Effector memory CD4-positive, alpha-beta T cell (primary cell): ENCODE data around the gene MRAP2.

Source experiments
- DNase-seq, 3 donors: peaks; one replicate each; pipeline ENCODE4 v3.0.0-alpha.2; 2020
- H3K27ac ChIP-seq: 2 replicates; pipeline ENCODE4 v1.7.0; 2013; ENCODE audit warnings: mild to moderate bottlenecking, low read length, moderate library complexity; ENCODE audit not compliant: insufficient read depth, poor library complexity, severe bottlenecking
- H3K27me3 ChIP-seq: replicated peaks from 2 replicates; pipeline ENCODE4 v1.7.0; 2013; ENCODE audit warnings: mild to moderate bottlenecking, low read length; ENCODE audit not compliant: insufficient read depth, control insufficient read depth, poor library complexity, severe bottlenecking
- H3K36me3 ChIP-seq: 2 replicates; pipeline ENCODE4 v1.7.0; 2013; ENCODE audit warnings: mild to moderate bottlenecking, low read length, moderate library complexity; ENCODE audit not compliant: control insufficient read depth, insufficient read depth
- H3K4me1 ChIP-seq: 2 replicates; pipeline ENCODE4 v1.7.0; 2013; ENCODE audit warnings: low read length, mild to moderate bottlenecking; ENCODE audit not compliant: control insufficient read depth, insufficient read depth, poor library complexity, severe bottlenecking
- H3K4me3 ChIP-seq: 2 replicates; pipeline ENCODE4 v1.7.0; 2013; ENCODE audit warnings: low read length, low read depth, mild to moderate bottlenecking; ENCODE audit not compliant: insufficient read depth, poor library complexity, severe bottlenecking
- H3K9me3 ChIP-seq: 2 replicates; pipeline ENCODE4 v1.7.0; 2013; ENCODE audit warnings: mild to moderate bottlenecking, low read length, moderate library complexity; ENCODE audit not compliant: control insufficient read depth
- total RNA-seq, 3 donors: gene quantifications; one replicate each; lab custom pipeline; 2026; lab: John Stamatoyannopoulos, UW

The MRAP2 gene, protein sequence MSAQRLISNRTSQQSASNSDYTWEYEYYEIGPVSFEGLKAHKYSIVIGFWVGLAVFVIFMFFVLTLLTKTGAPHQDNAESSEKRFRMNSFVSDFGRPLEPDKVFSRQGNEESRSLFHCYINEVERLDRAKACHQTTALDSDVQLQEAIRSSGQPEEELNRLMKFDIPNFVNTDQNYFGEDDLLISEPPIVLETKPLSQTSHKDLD
- 0 reads per million in 3 donors for total RNA-seq

DNA sequence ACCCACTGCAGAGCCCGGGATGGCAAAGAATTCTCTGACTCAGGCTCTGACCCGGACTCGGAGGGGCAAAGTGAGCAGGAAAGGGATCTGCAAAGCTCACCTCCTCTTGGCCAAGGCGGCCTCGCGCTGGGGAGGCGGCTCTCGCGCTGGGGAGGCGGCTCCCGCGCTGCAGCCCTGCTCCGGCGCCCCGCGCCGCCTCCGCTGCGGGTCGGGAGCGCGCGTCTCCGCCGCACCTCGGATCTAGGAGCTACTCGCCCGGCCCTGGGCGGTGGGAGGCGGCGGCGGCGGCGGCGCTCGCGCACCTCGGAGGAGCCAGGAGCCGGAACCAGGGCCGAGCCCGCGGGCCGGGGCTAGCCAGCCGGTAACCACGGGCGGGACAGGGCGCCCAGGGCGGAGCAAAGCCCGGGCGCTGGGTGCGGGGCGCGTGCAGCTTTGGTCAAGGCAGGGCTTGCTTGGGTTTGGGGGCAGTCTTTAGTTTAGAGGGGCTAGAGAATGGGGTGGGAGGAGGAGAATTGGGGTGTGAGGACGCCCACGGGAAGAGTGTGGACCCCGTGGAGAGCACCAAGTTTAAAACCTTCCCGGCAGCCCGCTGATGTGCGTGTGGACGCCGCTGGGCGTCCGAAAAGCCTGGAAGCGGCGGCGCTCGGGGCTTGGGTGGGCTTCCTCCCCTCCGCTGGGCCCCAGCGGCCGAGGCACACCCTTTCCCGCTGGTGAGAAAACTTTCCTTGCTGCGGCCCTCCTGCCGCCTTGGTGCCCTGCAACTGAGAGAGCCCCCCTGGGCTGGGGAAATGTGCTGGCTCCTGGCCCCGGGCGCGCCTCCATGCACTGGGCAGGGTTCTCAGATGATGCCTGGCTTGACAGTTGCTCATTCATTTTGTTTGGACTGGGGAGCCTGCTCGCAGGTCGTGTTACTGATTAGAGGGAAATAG is at the start of gene MRAP2:
MRAP2 (plus strand) TSS at position 250 of the 929 bp plus-strand sequence. CDS start 21,547 bp downstream, outside the sequence.
- Histone ChIP-seq H3K27ac (no peak within 1 kb of the TSS), H3K4me3 (no peak within 1 kb of the TSS), H3K4me1 (peaks cover 4% of the 10 kb centered on the region), H3K27me3 (no peaks in the 10 kb centered on the region), H3K9me3 (no peaks in the 10 kb centered on the region), H3K36me3 (no peaks in the 10 kb centered on the region)
- no peak for DNase-seq

DNA sequence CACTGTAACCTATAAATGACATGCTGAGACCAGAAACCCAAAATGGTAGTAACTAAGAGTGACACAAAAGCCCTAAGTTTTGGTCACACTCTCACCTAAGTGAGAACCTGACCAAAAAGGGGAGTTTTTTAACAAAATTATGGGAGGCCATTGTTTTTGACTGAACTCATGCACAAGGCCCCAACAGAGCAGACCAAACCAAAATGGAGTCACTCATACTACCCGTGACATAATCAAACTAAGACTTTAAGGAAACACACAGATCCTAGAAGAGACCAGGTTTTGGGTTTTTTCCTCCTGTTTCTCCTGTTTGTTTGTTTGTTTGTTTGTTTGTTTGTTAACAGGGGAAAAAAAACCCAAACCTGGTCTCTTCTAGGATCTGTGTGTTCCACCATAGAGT is 49.2 kb upstream of the MRAP2 start:
- H3K27ac ChIP-seq: no peak overlapping the region
- DNase-seq: no peak
- H3K36me3 ChIP-seq: no peaks in the 10 kb centered on the region
- H3K9me3 ChIP-seq: no peaks in the 10 kb centered on the region
- no peaks in the 10 kb centered on the region for H3K27me3 ChIP-seq
- H3K4me3 ChIP-seq: no peak overlapping the region
- no peaks in the 10 kb centered on the region for H3K4me1 ChIP-seq

DNA sequence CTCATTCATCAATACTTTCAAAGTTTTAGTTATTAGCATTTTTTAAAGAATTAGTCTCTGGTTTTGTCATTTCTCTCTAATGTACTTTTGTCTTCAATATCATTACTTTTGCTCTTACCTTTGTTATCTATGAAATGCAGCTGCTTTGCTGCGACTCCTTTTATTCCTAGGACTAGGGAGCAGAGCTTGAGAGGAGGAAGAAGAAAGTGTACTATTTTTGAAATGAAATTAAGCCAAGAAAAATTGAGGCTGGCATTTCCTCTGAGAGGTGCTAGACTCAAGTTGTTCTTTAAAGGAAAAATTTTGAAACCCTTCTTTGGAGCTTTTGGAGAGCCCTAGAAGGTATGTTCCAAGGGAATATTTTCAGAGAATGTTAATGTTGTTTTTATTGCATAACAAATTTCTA is 48.3 kb upstream of the MRAP2 start:
- H3K4me3 ChIP-seq: no peak overlapping the region
- H3K4me1 ChIP-seq: no peaks in the 10 kb centered on the region
- no peak overlapping the region for H3K27ac ChIP-seq
- H3K9me3 ChIP-seq: no peaks in the 10 kb centered on the region
- DNase-seq: no peak
- H3K36me3 ChIP-seq: no peaks in the 10 kb centered on the region
- H3K27me3 ChIP-seq: no peaks in the 10 kb centered on the region

DNA sequence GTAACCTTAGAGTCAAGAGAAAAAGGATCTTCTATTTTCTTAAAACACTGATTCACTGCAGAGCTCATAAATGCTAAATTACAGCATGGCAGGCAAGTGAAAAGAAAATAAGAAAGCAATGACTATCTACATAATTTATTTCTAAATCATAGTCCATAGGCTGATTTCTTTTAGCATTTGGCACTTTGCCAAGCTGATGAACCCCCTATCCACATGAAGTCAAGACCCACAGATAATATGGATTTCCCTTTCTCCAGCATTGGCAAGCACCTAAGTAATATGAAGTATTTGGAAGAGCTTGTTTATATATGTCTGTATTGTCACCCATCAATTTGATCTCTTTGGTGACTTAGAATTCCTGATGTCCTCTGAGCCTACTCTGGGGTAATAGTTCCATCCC is 47.9 kb upstream of the MRAP2 start:
- DNase-seq: no peak
- H3K27me3 ChIP-seq: no peaks in the 10 kb centered on the region
- H3K4me3 ChIP-seq: no peak overlapping the region
- no peaks in the 10 kb centered on the region for H3K4me1 ChIP-seq
- H3K36me3 ChIP-seq: no peaks in the 10 kb centered on the region
- H3K9me3 ChIP-seq: no peaks in the 10 kb centered on the region
- no peak overlapping the region for H3K27ac ChIP-seq

DNA sequence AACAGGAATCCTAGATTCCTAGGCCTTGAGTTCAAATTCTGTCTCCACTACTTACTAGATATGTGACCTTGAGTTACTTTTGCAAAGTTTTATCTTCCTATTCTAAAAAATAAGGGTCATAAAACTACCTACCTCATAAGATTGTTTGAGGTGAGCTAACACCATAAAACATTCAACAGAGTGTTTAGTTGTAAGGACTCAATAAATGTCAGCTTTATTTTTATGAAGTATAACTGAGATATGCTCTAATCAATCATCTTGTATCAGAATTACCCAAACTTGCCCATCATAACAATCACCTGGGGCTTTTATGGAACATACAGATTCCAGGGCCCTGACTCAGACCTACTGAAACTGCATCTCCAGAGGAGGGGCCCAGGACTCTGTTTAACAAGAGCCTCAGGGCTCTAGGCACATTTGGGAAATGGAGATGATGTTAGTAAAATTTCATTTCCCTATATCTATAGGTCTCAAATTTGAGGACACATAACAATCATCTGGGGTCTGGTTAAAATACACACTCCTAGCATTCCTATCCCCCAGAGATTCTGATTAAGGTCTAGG is 35.5 kb upstream of the MRAP2 start:
- no peak overlapping the region for H3K27ac ChIP-seq
- no peaks in the 10 kb centered on the region for H3K27me3 ChIP-seq
- no peak overlapping the region for H3K4me3 ChIP-seq
- H3K36me3 ChIP-seq: no peaks in the 10 kb centered on the region
- DNase-seq: no peak
- H3K4me1 ChIP-seq: no peaks in the 10 kb centered on the region
- H3K9me3 ChIP-seq: no peaks in the 10 kb centered on the region

DNA sequence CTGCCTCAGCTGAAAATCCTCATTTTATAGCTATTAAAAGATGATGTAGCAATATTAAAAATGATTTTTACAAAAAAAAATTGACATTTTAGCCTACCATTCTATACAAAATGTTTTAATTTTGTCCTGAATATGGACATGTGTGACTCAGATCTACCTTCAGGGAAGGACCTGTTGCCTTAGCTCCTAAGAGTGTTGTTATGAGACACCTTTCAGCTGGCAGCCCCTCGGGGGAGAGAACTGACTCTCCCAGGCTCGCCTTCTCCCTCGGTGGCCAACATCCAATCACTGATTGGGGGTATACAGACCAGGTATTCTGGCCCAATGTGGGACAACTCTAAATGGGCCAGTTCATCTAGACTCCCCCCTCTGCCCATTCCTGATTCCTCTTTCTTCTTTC is 32.5 kb upstream of the MRAP2 start:
- Histone ChIP-seq H3K4me1 (no peaks in the 10 kb centered on the region), H3K36me3 (no peaks in the 10 kb centered on the region), H3K9me3 (no peaks in the 10 kb centered on the region), H3K27ac (no peak overlapping the region), H3K4me3 (no peak overlapping the region), H3K27me3 (no peaks in the 10 kb centered on the region)
- no peak for DNase-seq

DNA sequence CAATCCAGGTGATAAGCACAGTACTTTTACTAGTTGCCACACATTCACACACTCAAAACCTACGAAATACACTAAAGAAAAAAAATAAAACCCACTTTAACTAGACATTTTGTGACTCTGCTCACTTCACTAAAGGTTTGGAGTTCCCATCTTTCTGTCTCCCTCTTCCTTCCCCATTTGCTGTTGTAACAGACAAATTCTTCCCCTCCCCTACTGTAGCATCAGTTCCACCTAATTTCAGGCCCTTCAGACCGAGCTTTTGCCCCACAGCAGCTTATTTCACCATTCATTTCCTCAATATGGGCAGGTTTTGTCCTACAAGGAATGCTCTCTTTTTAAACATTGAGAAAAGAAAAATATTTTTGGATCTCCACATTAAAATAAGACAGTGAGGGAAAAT is 31.3 kb upstream of the MRAP2 start:
- Histone ChIP-seq H3K9me3 (no peaks in the 10 kb centered on the region), H3K27ac (no peak overlapping the region), H3K27me3 (no peaks in the 10 kb centered on the region), H3K4me1 (no peaks in the 10 kb centered on the region), H3K4me3 (no peak overlapping the region), H3K36me3 (no peaks in the 10 kb centered on the region)
- no peak for DNase-seq

DNA sequence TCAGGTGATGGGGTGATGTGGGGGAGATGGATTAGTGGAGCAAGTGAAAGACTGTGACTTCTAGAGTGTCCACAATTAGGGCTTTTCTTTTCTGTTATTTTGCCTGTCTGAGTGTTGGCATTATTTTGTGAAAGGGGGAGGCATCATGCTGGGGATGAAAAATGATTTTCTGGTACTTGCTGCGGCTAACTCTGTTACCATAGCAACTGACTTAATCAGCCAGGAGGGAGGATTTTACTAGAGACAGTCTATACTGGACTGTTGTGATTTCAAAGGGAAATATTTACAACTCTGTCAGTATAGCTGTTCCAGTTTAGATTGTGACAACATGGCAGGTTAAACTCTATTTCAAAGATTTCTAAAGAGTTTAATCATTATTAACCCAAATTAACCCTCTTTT is 30.4 kb upstream of the MRAP2 start:
- no peak for DNase-seq
- no peaks in the 10 kb centered on the region for H3K9me3 ChIP-seq
- no peaks in the 10 kb centered on the region for H3K36me3 ChIP-seq
- no peak overlapping the region for H3K27ac ChIP-seq
- H3K4me3 ChIP-seq: no peak overlapping the region
- H3K27me3 ChIP-seq: no peaks in the 10 kb centered on the region
- H3K4me1 ChIP-seq: no peaks in the 10 kb centered on the region

DNA sequence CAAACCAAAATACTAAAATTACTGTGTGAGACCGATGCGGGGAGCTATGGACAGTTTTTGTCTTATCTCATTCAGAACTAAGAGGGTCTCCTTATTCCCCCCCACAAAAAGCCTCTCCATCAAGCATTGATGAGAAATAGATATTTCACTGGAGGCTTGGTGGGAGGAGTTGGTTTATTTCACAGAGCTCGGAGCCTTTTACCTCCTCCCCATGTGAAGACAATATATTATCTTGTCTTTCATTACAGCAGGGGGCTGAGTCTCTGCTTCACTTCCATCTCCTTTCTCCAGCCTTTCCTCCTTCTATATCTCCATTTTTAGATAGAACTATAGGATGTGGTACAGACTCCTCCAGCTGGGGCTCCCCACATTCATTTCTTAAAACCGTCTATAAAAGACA is 29.9 kb upstream of the MRAP2 start:
- Histone ChIP-seq H3K4me1 (no peaks in the 10 kb centered on the region), H3K27me3 (no peaks in the 10 kb centered on the region), H3K9me3 (no peaks in the 10 kb centered on the region), H3K4me3 (no peak overlapping the region), H3K36me3 (no peaks in the 10 kb centered on the region), H3K27ac (no peak overlapping the region)
- DNase-seq: no peak

DNA sequence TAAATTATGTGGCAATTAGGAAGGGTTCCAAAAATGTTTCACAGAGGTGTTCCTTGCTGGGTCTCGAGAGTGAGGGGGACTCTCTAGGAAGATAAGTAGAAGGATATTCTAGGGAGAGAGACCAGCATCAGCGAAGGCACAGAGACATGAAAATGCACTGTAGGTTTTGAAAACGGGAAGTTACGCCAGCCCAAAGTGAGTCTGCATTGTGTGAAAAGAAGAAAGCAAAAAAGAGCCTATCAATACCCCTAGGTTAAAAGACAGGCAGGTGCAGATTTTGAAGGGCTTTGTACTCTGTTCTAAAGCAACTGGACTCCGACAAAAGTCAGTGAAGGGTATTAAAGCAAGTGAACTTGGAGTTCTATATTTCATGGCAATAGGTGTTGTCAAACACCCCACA is 25.7 kb upstream of the MRAP2 start:
- no peak overlapping the region for H3K4me3 ChIP-seq
- H3K27me3 ChIP-seq: no peaks in the 10 kb centered on the region
- no peaks in the 10 kb centered on the region for H3K36me3 ChIP-seq
- H3K27ac ChIP-seq: no peak overlapping the region
- DNase-seq: no peak
- no peaks in the 10 kb centered on the region for H3K9me3 ChIP-seq
- no peaks in the 10 kb centered on the region for H3K4me1 ChIP-seq
